ENCODE data around the gene PLAAT4.

PLAAT4 gene

GRCh38 chr11:63569570-63569969 lies 33.0 kb downstream of the PLAAT4 start:
- Histone ChIP-seq H3K79me1 (ENCODE audit: low read length) (peaks cover 1% of the 10 kb centered on the region), H3K18ac (ENCODE audit: low read length) (no peak overlapping the region), H3K27ac (ENCODE audit: low read depth, low read length) (no peak overlapping the region), H2AFZ (ENCODE audit: insufficient read depth, low read length, poor library complexity) (no peak overlapping the region), H4K8ac (ENCODE audit: low read depth, low read length) (no peak overlapping the region), H3K4me2 (ENCODE audit: low read length) (no peak overlapping the region), H3K4ac (ENCODE audit: low read depth, low read length) (no peak overlapping the region), H2BK120ac (ENCODE audit: insufficient read depth, low read length, poor library complexity) (no peak overlapping the region), H3K4me3 (ENCODE audit: low read depth, low read length) (no peak overlapping the region), H2BK5ac (ENCODE audit: low read depth, low read length, poor library complexity) (no peak overlapping the region), H3K36me3 (ENCODE audit: control insufficient read depth in 1 of 2, insufficient read depth in 2 of 2, low read length in 2 of 2) (peaks cover 3% of the 10 kb centered on the region in 2 experiments), H3K9ac (ENCODE audit: low read length) (no peak overlapping the region), H2AK5ac (ENCODE audit: low read length) (no peak overlapping the region), H3K4me1 (ENCODE audit: control insufficient read depth in 1 of 2, insufficient read depth in 2 of 2, low read length in 2 of 2) (peaks cover 2 to 5% of the 10 kb centered on the region in 2 experiments), H3K23ac (ENCODE audit: low read length) (no peak overlapping the region), H3K27me3 (ENCODE audit: insufficient read depth, low read length) (no peaks in the 10 kb centered on the region), H3K9me3 (ENCODE audit: insufficient read depth, low read depth, low read length) (no peaks in the 10 kb centered on the region), H3K14ac (ENCODE audit: low read length) (no peak overlapping the region), H3K79me2 (ENCODE audit: control insufficient read depth, insufficient read depth, low read length, poor library complexity) (no peaks in the 10 kb centered on the region), H4K91ac (ENCODE audit: low read depth, low read length) (no peak overlapping the region), H4K12ac (ENCODE audit: low read depth, low read length) (no peak overlapping the region), H2BK12ac (ENCODE audit: low read length) (no peak overlapping the region)
- DNase-seq, result no peak
- WGBS (ENCODE audit: extremely low coverage, insufficient coverage, insufficient read length), result no CpG with 5 or more reads among the region's 3 CpGs

- no peaks in the 10 kb centered on the region for H3K9me3 ChIP-seq (ENCODE audit: insufficient read depth, low read depth, low read length)
- H3K79me1 ChIP-seq (ENCODE audit: low read length), result peaks cover 1% of the 10 kb centered on the region
- H3K27me3 ChIP-seq (ENCODE audit: insufficient read depth, low read length), result no peaks in the 10 kb centered on the region
- peaks cover 3 to 7% of the 10 kb centered on the region in 2 experiments for H3K36me3 ChIP-seq (ENCODE audit: control insufficient read depth in 1 of 2, insufficient read depth in 2 of 2, low read length in 2 of 2)
- peaks cover 3 to 6% of the 10 kb centered on the region in 2 experiments for H3K4me1 ChIP-seq (ENCODE audit: control insufficient read depth in 1 of 2, insufficient read depth in 2 of 2, low read length in 2 of 2)
- H2AK5ac ChIP-seq (ENCODE audit: low read length), result no peak overlapping the region
- no peak overlapping the region for H2BK5ac ChIP-seq (ENCODE audit: low read depth, low read length, poor library complexity)
- no peak overlapping the region for H2BK120ac ChIP-seq (ENCODE audit: insufficient read depth, low read length, poor library complexity)
- H4K12ac ChIP-seq (ENCODE audit: low read depth, low read length), result no peak overlapping the region
- no peaks in the 10 kb centered on the region for H3K79me2 ChIP-seq (ENCODE audit: control insufficient read depth, insufficient read depth, low read length, poor library complexity)
- no peak overlapping the region for H3K27ac ChIP-seq (ENCODE audit: low read depth, low read length)
- H3K14ac ChIP-seq (ENCODE audit: low read length), result no peak overlapping the region
- H4K8ac ChIP-seq (ENCODE audit: low read depth, low read length), result no peak overlapping the region
- H2AFZ ChIP-seq (ENCODE audit: insufficient read depth, low read length, poor library complexity), result no peak overlapping the region
- no CpG with 5 or more reads among the region's 3 CpGs for WGBS (ENCODE audit: extremely low coverage, insufficient coverage, insufficient read length)
- no peak overlapping the region for H3K18ac ChIP-seq (ENCODE audit: low read length)
- no peak overlapping the region for H3K23ac ChIP-seq (ENCODE audit: low read length)
- DNase-seq, result no peak
- H3K4me3 ChIP-seq (ENCODE audit: low read depth, low read length), result no peak overlapping the region
- no peak overlapping the region for H3K4ac ChIP-seq (ENCODE audit: low read depth, low read length)
- no peak overlapping the region for H2BK12ac ChIP-seq (ENCODE audit: low read length)
- no peak overlapping the region for H4K91ac ChIP-seq (ENCODE audit: low read depth, low read length)
- H3K9ac ChIP-seq (ENCODE audit: low read length), result no peak overlapping the region
- H3K4me2 ChIP-seq (ENCODE audit: low read length), result no peak overlapping the region
These were observed 35.5 kb downstream of the PLAAT4 start for GRCh38 chr11:63572026-63572688.

- Histone ChIP-seq H4K8ac (ENCODE audit: low read depth, low read length) (peak overlapping the region; percentile 16), H3K27me3 (ENCODE audit: insufficient read depth, low read length) (no peaks in the 10 kb centered on the region), H3K79me1 (ENCODE audit: low read length) (no peaks in the 10 kb centered on the region), H2BK5ac (ENCODE audit: low read depth, low read length, poor library complexity) (no peak overlapping the region), H2BK12ac (ENCODE audit: low read length) (no peak overlapping the region), H3K4ac (ENCODE audit: low read depth, low read length) (no peak overlapping the region), H3K18ac (ENCODE audit: low read length) (no peak overlapping the region), H3K23ac (ENCODE audit: low read length) (no peak overlapping the region), H3K9ac (ENCODE audit: low read length) (no peak overlapping the region), H2AFZ (ENCODE audit: insufficient read depth, low read length, poor library complexity) (no peak overlapping the region), H2AK5ac (ENCODE audit: low read length) (no peak overlapping the region), H3K14ac (ENCODE audit: low read length) (no peak overlapping the region), H2BK120ac (ENCODE audit: insufficient read depth, low read length, poor library complexity) (no peak overlapping the region), H4K12ac (ENCODE audit: low read depth, low read length) (no peak overlapping the region), H3K27ac (ENCODE audit: low read depth, low read length) (no peak overlapping the region), H3K4me3 (ENCODE audit: low read depth, low read length) (no peak overlapping the region), H4K91ac (ENCODE audit: low read depth, low read length) (peak overlapping the region; percentile 50), H3K4me2 (ENCODE audit: low read length) (no peak overlapping the region), H3K4me1 (ENCODE audit: control insufficient read depth in 1 of 2, insufficient read depth in 2 of 2, low read length in 2 of 2) (peaks cover 3 to 6% of the 10 kb centered on the region in 2 experiments), H3K9me3 (ENCODE audit: insufficient read depth, low read depth, low read length) (no peaks in the 10 kb centered on the region), H3K79me2 (ENCODE audit: control insufficient read depth, insufficient read depth, low read length, poor library complexity) (no peaks in the 10 kb centered on the region), H3K36me3 (ENCODE audit: control insufficient read depth in 1 of 2, insufficient read depth in 2 of 2, low read length in 2 of 2) (peaks cover 3 to 7% of the 10 kb centered on the region in 2 experiments)
- no CpG with 5 or more reads among the region's 15 CpGs for WGBS (ENCODE audit: extremely low coverage, insufficient coverage, insufficient read length)
- DNase-seq, result peak; percentile 42 to 60
These were observed 37.6 kb downstream of the PLAAT4 start for GRCh38 chr11:63573881-63574855.

DNA sequence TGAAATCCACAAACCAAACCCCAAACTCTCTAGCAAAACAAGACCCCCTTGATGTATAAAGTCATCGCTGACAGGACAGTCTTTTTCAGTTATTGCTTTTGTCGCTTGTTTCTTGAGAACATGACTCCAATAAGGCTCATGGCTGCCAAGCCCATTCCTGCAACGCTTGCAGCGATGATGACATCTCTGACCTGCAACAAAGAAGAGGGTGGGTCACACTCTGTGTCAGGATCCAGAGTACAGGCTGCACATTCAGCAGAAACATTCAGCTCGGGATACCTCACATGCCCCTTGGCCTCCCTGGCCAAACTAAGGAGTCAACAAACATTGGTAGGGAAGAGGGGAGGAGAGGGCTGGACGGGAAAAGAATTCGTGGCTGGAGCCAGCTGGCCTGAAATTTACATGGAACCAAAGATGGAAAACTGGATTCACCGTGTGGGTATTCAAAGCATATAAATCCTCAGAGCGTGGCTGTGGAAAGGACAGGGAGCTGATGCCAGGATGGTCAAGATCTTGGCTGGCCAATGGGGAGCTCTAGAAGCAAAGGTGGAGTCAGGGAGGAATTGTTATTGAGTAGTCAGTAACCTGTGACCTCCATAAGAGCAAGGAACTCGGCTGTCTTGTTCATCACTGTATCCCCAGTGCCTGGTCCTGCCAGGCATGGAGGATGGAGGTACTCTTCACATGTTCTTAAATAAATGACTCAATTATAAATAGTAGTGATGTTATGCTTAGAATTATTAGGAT lies 38.4 kb downstream of the PLAAT4 start:
- Histone ChIP-seq H3K79me2 (ENCODE audit: control insufficient read depth, insufficient read depth, low read length, poor library complexity) (no peaks in the 10 kb centered on the region), H3K4ac (ENCODE audit: low read depth, low read length) (no peak overlapping the region), H3K18ac (ENCODE audit: low read length) (no peak overlapping the region), H3K14ac (ENCODE audit: low read length) (no peak overlapping the region), H3K27me3 (ENCODE audit: insufficient read depth, low read length) (no peaks in the 10 kb centered on the region), H2BK12ac (ENCODE audit: low read length) (no peak overlapping the region), H4K91ac (ENCODE audit: low read depth, low read length) (no peak overlapping the region), H4K8ac (ENCODE audit: low read depth, low read length) (no peak overlapping the region), H2BK5ac (ENCODE audit: low read depth, low read length, poor library complexity) (no peak overlapping the region), H2AFZ (ENCODE audit: insufficient read depth, low read length, poor library complexity) (no peak overlapping the region), H3K9me3 (ENCODE audit: insufficient read depth, low read depth, low read length) (no peaks in the 10 kb centered on the region), H3K36me3 (ENCODE audit: control insufficient read depth in 1 of 2, insufficient read depth in 2 of 2, low read length in 2 of 2) (peaks cover 3 to 7% of the 10 kb centered on the region in 2 experiments), H4K12ac (ENCODE audit: low read depth, low read length) (no peak overlapping the region), H2BK120ac (ENCODE audit: insufficient read depth, low read length, poor library complexity) (no peak overlapping the region), H3K27ac (ENCODE audit: low read depth, low read length) (no peak overlapping the region), H3K4me1 (ENCODE audit: control insufficient read depth in 1 of 2, insufficient read depth in 2 of 2, low read length in 2 of 2) (peaks cover 3 to 6% of the 10 kb centered on the region in 2 experiments), H3K79me1 (ENCODE audit: low read length) (no peaks in the 10 kb centered on the region), H3K4me2 (ENCODE audit: low read length) (no peak overlapping the region), H3K9ac (ENCODE audit: low read length) (no peak overlapping the region), H2AK5ac (ENCODE audit: low read length) (no peak overlapping the region), H3K23ac (ENCODE audit: low read length) (no peak overlapping the region), H3K4me3 (ENCODE audit: low read depth, low read length) (no peak overlapping the region)
- DNase-seq, result peak; percentile 46 to 67
- WGBS (ENCODE audit: extremely low coverage, insufficient coverage, insufficient read length), result no CpG with 5 or more reads among the region's 10 CpGs

All from trophoblast cell (in vitro differentiated cells and primary cell).